Stimulated activated naive CD8-positive, alpha-beta T cell treated with anti-CD3 and anti-CD28 coated beads, Interleukin-15, amount 100 ng/mL, for 72 hours (primary cell): ENCODE measurements around the gene COL19A1.
A peak's percentile ranks its signal among the peaks of the same experiment; 100 is the strongest.
"Not testable (repeated sequence)": the region's sequence is repeated elsewhere in the genome, so short reads cannot be mapped to it uniquely, and the experiment has no call there.

Source experiments
- ATAC-seq: fragments of 150-1000 bp; cut with Tn5 transposase; 2 replicates; pipeline ENCODE4 v1.10.0; 2021; ENCODE audit warnings: mild to moderate bottlenecking, moderate library complexity
- DNase-seq, 2 donors: peaks; one replicate each; pipeline ENCODE4 v3.0.0; 2021 to 2022
- H3K27ac Mint-ChIP-seq, 2 donors: one replicate each; pipeline ENCODE4 v1.8.0; 2022; ENCODE audit warnings: mild to moderate bottlenecking in 2 of 2, mixed read lengths in 2 of 2, moderate library complexity in 2 of 2
- H3K27me3 Mint-ChIP-seq: one replicate; pipeline ENCODE4 v1.8.0; 2022; ENCODE audit warnings: mixed read lengths
- H3K4me1 Mint-ChIP-seq: one replicate; pipeline ENCODE4 v1.8.0; 2022; ENCODE audit warnings: mild to moderate bottlenecking, mixed read lengths
- H3K4me3 Mint-ChIP-seq, 2 donors: one replicate each; pipeline ENCODE4 v1.8.0; 2022; ENCODE audit warnings: mild to moderate bottlenecking in 2 of 2, mixed read lengths in 2 of 2, moderate library complexity in 1 of 2
- H3K9me3 Mint-ChIP-seq, 2 donors: one replicate each; pipeline ENCODE4 v1.8.0; 2022; ENCODE audit warnings: mixed read lengths in 2 of 2

The COL19A1 gene

GRCh38 chr6:69866351-69866769 is at the start of gene COL19A1:
COL19A1 (plus strand) TSS chr6:69866556; CDS start chr6:69879568, 13,012 bp downstream.
- Mint-ChIP-seq H3K9me3 (no peaks in the 10 kb centered on the region), H3K27me3 (peaks cover 38% of the 10 kb centered on the region), H3K27ac (peak within 1 kb of the TSS in 1 of 2 donors; percentile 83), H3K4me3 (peak within 1 kb of the TSS; percentile 83 to 89), H3K4me1 (peaks cover 24% of the 10 kb centered on the region)
- ATAC-seq (peak; percentile 52), DNase-seq (peak; percentile 15 to 44)

GRCh38 chr6:69816569-69816968 is 49.8 kb upstream of the COL19A1 start:
- Mint-ChIP-seq H3K27ac (peak overlapping the region; percentile 87 to 96), H3K27me3 (no peaks in the 10 kb centered on the region), H3K9me3 (no peaks in the 10 kb centered on the region), H3K4me3 (peak overlapping the region; percentile 55 to 88), H3K4me1 (peaks cover 61% of the 10 kb centered on the region)
- DNase-seq (no peak), ATAC-seq (no peak)

- Mint-ChIP-seq H3K27ac (no peak overlapping the region), H3K27me3 (no peaks in the 10 kb centered on the region), H3K4me3 (no peak overlapping the region), H3K4me1 (peaks cover 53% of the 10 kb centered on the region), H3K9me3 (no peaks in the 10 kb centered on the region)
- ATAC-seq = no peak
- DNase-seq = no peak
Observed at GRCh38 chr6:69817358-69817757, 49.0 kb upstream of the COL19A1 start.

DNA sequence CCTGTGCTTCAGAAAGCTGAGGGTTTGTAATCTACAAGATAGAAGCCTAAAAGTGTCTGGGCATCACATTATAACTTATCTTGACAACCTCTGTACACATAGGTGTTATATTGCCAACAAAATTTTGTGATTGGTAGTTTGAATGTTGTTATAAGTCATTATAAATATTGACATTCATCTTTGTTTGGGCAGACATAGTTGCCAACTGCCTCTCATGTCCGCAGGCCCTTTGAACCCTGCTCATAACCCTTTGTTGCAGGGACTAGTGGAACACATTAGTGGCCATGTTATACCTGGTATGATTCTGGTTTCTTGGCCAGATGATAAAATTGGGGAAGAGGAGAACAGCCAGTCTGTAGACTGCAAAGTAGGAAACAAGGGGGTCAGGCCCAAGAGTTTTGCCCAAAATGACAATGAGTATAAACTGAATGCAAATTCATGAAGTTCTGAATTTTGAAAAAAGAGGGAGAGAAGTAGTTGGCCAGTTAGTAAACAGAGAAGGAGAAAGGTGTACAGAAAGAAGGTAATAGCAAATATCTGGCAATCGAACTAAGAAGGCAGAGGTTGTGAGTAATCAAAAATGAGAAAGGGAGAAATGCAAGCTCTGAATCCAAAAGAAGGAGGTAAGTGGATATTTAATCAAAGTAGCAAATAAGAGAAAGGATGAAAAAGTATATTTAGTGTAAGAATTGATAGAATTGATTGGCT is 48.0 kb upstream of the COL19A1 start:
- no peak overlapping the region for H3K27ac Mint-ChIP-seq
- peaks cover 43% of the 10 kb centered on the region for H3K4me1 Mint-ChIP-seq
- ATAC-seq (no peak), DNase-seq (no peak)
- H3K4me3 Mint-ChIP-seq = no peak overlapping the region
- no peaks in the 10 kb centered on the region for H3K9me3 Mint-ChIP-seq
- no peaks in the 10 kb centered on the region for H3K27me3 Mint-ChIP-seq

DNA sequence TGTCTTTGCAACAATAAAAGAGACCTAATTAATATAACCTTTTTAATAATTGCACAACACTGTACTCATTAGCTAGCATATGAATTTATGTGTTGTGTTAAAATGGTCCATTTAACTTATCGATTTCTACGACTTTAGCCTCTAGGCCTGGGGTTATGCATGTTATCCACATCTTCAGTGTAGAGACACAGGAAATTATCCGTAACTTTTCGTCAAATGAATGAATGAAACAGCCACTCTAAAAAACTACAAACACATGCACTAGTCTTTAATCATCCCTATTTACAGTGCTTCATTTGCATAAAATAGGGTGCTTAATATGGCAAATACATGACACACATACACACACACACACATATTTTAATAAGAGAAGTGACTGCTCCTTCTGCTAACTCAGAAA is 47.2 kb upstream of the COL19A1 start:
- Mint-ChIP-seq H3K4me3 (no peak overlapping the region), H3K27me3 (no peaks in the 10 kb centered on the region), H3K27ac (no peak overlapping the region), H3K4me1 (peaks cover 36% of the 10 kb centered on the region), H3K9me3 (no peaks in the 10 kb centered on the region)
- DNase-seq = no peak
- ATAC-seq = no peak

GRCh38 chr6:69820018-69820417 is 46.3 kb upstream of the COL19A1 start:
- no peaks in the 10 kb centered on the region for H3K9me3 Mint-ChIP-seq
- ATAC-seq = peak; percentile 81
- H3K27ac Mint-ChIP-seq = no peak overlapping the region
- DNase-seq = no peak
- H3K4me1 Mint-ChIP-seq = peaks cover 32% of the 10 kb centered on the region
- no peak overlapping the region for H3K4me3 Mint-ChIP-seq
- no peaks in the 10 kb centered on the region for H3K27me3 Mint-ChIP-seq

DNA sequence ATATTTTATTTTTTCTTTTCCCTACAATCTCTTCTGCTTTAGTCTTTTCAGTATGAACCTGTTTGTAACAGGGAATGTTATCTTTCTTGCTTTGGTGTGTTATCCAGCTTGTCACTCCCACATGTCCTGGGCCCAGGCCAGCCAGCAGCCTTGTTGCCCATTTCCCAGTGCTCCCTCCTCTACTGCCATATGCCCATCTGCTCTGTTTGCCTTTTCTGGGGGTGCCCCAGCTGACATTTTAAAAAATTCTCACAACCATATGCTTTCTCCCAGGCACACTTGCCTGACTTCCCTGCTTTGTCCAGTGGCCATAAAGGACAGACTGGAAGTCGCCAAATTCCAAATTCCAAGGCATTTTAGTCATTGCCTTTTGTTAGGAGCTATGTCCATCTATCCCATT is 45.9 kb upstream of the COL19A1 start:
- no peak overlapping the region for H3K4me3 Mint-ChIP-seq
- no peaks in the 10 kb centered on the region for H3K27me3 Mint-ChIP-seq
- ATAC-seq = no peak
- DNase-seq = no peak
- no peak overlapping the region for H3K27ac Mint-ChIP-seq
- H3K4me1 Mint-ChIP-seq = peaks cover 27% of the 10 kb centered on the region
- H3K9me3 Mint-ChIP-seq = no peaks in the 10 kb centered on the region

DNA sequence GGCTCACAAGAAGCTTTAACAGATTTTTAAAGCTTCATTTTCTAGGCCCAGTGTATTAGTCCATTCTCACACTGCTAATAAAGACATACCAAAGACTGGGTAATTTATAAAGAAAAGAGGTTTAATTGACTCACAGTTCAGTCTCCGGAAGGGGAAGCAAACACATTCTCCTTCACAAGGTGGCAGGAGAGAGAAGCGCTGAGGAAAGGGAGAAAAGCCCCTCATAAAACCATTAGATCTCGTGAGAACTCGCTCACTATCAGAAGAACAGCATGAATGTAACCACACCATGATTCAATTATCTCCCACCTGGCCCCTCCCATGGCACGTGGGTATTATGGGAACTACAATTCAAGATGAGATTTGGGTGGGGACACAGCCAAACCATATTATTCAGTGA is 42.0 kb upstream of the COL19A1 start:
- not testable (repeated sequence) for ATAC-seq, H3K27ac Mint-ChIP-seq, H3K27me3 Mint-ChIP-seq, DNase-seq, H3K9me3 Mint-ChIP-seq, H3K4me3 Mint-ChIP-seq
- peaks cover 12% of the 10 kb centered on the region for H3K4me1 Mint-ChIP-seq

- H3K4me3 Mint-ChIP-seq = no peak overlapping the region
- DNase-seq (no peak), ATAC-seq (no peak)
- H3K9me3 Mint-ChIP-seq = no peaks in the 10 kb centered on the region
- peak overlapping the region in 1 of 2 donors; percentile 65 for H3K27ac Mint-ChIP-seq
- H3K27me3 Mint-ChIP-seq = no peaks in the 10 kb centered on the region
- H3K4me1 Mint-ChIP-seq = no peaks in the 10 kb centered on the region
Observed at GRCh38 chr6:69825904-69826303, 40.5 kb upstream of the COL19A1 start.

- Mint-ChIP-seq H3K4me3 (no peak overlapping the region), H3K27ac (no peak overlapping the region), H3K27me3 (no peaks in the 10 kb centered on the region), H3K9me3 (no peaks in the 10 kb centered on the region), H3K4me1 (no peaks in the 10 kb centered on the region)
- ATAC-seq (no peak), DNase-seq (no peak)
Observed at GRCh38 chr6:69827276-69827893, 39.0 kb upstream of the COL19A1 start.

DNA sequence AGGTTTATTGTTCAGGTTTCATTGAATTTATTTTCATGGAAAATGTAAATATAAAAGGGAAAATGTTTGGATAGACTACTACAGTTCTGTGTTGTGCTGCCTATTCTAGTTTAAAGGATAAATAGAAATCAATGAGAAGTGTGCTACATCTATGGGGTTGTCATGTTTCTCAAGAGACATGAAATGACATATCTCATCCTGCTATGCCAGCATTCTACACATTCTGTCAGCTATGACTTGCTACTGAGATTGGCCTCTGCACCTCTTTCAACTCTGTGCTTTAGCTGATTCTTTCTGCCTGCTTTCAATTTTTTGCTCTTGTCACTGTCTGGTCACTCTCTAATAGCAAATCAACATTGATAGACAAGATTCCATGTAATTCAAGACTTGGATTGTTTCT is 33.8 kb upstream of the COL19A1 start:
- peaks cover 4% of the 10 kb centered on the region for H3K4me1 Mint-ChIP-seq
- ATAC-seq (no peak), DNase-seq (no peak)
- H3K4me3 Mint-ChIP-seq = no peak overlapping the region
- H3K27me3 Mint-ChIP-seq = peaks cover 6% of the 10 kb centered on the region
- no peak overlapping the region for H3K27ac Mint-ChIP-seq
- no peaks in the 10 kb centered on the region for H3K9me3 Mint-ChIP-seq

DNA sequence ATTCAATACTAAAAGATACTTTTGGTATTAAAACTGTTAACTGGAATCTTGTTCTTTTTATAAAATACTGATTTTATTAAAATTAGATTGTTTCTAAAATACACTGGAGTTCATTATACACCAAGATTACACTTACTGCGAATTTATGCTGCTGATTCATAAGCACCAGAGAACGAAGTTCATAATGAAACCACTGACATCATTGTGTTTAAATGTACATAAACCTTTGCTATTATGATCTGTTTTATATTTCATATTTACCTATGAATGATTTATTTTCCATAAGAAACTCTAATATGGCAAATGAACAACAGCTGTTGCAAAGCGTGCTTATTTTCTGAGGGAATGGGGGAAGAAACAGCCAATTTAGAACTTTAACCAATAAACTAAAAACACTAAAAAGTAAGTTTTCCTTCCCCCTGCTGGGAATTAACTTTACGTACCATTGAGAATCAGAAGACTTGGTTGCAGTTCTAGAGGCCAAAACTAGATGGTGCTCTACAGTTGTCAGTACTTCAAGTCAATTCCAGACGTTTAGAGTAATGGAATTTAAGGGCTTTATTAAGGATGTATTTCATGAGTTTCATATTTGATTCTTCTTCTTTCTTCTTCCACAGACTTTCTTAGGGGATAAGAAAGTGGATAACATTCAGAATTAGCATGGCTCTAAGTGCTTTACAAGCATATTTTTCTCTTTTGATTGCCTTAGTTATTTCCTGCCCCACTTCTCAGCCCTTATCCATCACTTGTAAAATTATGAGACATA is 30.8 kb upstream of the COL19A1 start:
- Mint-ChIP-seq H3K27me3 (peaks cover 6% of the 10 kb centered on the region), H3K4me3 (peak overlapping the region in 1 of 2 donors; percentile 45), H3K9me3 (no peaks in the 10 kb centered on the region), H3K4me1 (peaks cover 4% of the 10 kb centered on the region), H3K27ac (no peak overlapping the region)
- DNase-seq (no peak), ATAC-seq (peak; percentile 72)

DNA sequence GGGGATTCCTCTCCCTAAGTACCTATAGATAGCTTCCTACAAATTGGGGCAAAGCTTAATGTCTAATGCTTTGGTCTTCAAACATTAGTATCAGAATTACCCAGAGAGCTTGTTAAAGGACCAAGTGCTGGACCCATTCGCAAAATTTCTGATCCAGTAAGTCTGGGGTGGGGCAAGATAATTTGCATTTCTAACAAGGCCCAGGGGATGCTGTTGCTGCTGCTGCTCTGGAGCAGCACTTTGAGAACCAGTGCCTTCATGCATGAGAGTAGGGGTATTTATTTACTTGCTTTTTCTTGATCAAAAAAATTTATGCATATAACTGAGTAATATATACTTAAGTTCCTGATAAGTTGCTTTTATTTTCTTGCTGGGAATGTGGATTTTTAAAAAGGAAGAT is 24.5 kb upstream of the COL19A1 start:
- peaks cover 25% of the 10 kb centered on the region for H3K27me3 Mint-ChIP-seq
- no peak overlapping the region for H3K4me3 Mint-ChIP-seq
- no peak for ATAC-seq
- H3K9me3 Mint-ChIP-seq = no peaks in the 10 kb centered on the region
- no peak overlapping the region for H3K27ac Mint-ChIP-seq
- no peaks in the 10 kb centered on the region for H3K4me1 Mint-ChIP-seq
- DNase-seq = no peak

DNA sequence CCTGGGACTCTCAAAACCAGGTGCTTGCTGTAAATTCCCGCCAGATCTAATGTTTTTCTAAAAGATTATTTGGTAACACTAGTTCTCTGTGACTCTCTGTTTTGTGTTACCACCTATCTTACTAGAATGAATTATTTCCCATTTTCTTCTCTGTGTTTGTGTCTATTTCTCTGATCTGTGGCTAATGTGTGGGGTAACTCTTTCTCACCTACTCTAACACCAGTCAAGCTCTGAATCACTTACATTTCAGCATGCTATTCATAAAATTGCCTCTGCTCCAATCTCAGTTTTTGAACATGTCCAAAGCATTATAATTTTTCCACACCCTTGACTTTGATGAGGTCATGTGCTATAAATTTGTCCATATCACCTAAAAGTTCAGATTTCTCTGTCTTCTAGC is 23.2 kb upstream of the COL19A1 start:
- H3K9me3 Mint-ChIP-seq = no peaks in the 10 kb centered on the region
- ATAC-seq = no peak
- no peak for DNase-seq
- no peak overlapping the region for H3K27ac Mint-ChIP-seq
- peaks cover 25% of the 10 kb centered on the region for H3K27me3 Mint-ChIP-seq
- no peaks in the 10 kb centered on the region for H3K4me1 Mint-ChIP-seq
- no peak overlapping the region for H3K4me3 Mint-ChIP-seq

DNA sequence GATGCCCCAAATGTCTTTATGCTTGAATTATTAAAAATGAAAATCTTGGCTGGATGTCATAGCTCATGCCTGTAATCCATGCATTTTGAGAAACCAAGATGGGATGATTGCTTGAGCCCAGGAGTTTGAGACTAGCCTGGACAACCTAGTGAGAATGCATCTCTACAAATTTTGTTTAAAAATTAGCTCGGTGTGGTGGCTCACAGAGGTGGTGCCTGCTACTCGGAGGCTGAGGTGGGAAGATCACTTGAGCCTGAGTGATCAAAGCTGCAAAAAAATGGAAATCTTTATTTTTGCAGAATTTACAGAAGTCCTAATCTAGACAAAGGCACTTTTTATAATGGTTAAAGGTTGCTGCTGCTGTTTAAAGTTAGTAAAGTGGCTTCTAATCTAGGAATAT is 20.0 kb upstream of the COL19A1 start:
- ATAC-seq = no peak
- Mint-ChIP-seq H3K9me3 (no peaks in the 10 kb centered on the region), H3K27me3 (peaks cover 21% of the 10 kb centered on the region), H3K4me3 (no peak overlapping the region), H3K4me1 (no peaks in the 10 kb centered on the region), H3K27ac (no peak overlapping the region)
- no peak for DNase-seq
